Activated B cell treated with CpG ODN at 0.5 μM for 24 hours (primary cell): ENCODE data around the gene HEPACAM. TPM values are rescaled to one million over a fixed set of nuclear protein-coding genes. Genes with fewer than 3 reads are reported as not detected.
"Not testable (repeated sequence)": the region's sequence is repeated elsewhere in the genome, so short reads cannot be mapped to it uniquely, and the experiment has no call there.

Experiments
- ATAC-seq: fragments of 200-7000 bp; cut with Tn5 transposase; one replicate; pipeline ENCODE4 v1.10.0; 2021; ENCODE audit warnings: low read depth, mild to moderate bottlenecking, moderate library complexity
- CTCF ChIA-PET: fragments of 350-600 bp; sonication (Branson Sonifier 250); formaldehyde crosslinking; loops from one replicate; lab custom pipeline; 2021; ENCODE audit warnings: antibody characterized with exemption; lab: Charles Lee
- POLR2A ChIA-PET: fragments of 350-600 bp; sonication (Branson Sonifier 250); formaldehyde crosslinking; loops from one replicate; lab custom pipeline; 2021; ENCODE audit warnings: antibody characterized with exemption; lab: Charles Lee
- DNase-seq: peaks from one replicate; pipeline ENCODE4 v3.0.0; 2022
- H3K27ac Mint-ChIP-seq: one replicate; pipeline ENCODE4 v1.8.0; 2020; ENCODE audit warnings: mixed read lengths
- H3K27me3 Mint-ChIP-seq: one replicate; pipeline ENCODE4 v1.8.0; 2021; ENCODE audit warnings: mixed read lengths
- H3K36me3 Mint-ChIP-seq: one replicate; pipeline ENCODE4 v1.8.0; 2021; ENCODE audit warnings: low read depth, mixed read lengths
- H3K4me1 Mint-ChIP-seq: one replicate; pipeline ENCODE4 v1.8.0; 2021; ENCODE audit warnings: mixed read lengths
- H3K4me3 Mint-ChIP-seq: one replicate; pipeline ENCODE4 v1.8.0; 2020; ENCODE audit warnings: mild to moderate bottlenecking, mixed read lengths
- H3K9me3 Mint-ChIP-seq: one replicate; pipeline ENCODE4 v1.8.0; 2020; ENCODE audit warnings: mixed read lengths
- intact Hi-C: fragments of 100-400 bp; cut with micrococcal nuclease; formaldehyde crosslinking; loops from one replicate; pipeline ENCODE4 v1.15.1; 2024
- total RNA-seq: library from RNA; stranded (reverse); gene quantifications from 2 replicates; pipeline ENCODE4 v1.2.3, GENCODE V29; 2022
- TF ChIP-seq, protein P1 (sequence below): fragments of 200-600 bp; IDR thresholded peaks from one replicate; pipeline ENCODE4 v1.8.0; 2022; ENCODE audit warnings: antibody characterized with exemption, mild to moderate bottlenecking

Gene HEPACAM
- total RNA-seq, 1 donor from 2014 or later = not detected

DNA sequence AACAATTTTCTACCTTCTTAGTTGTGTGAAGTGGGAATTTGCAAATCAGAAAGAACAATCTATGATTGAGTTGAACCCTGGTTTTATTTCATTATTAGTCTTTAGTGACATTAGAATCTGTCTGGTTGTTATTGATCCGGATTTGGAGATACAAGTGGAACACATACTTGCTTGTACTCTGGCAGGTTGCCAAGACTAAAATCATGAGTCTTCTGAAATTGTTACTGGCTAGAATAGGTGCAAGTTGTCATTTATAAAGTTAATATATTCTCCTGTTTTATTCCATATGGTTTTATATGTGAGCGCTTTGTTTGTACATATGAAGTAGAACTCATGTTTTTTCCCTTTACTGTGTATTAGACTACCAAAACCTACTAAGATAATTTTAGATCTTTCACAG is 41.2 kb upstream of the HEPACAM start:
- Mint-ChIP-seq H3K4me1 (no peaks in the 10 kb centered on the region), H3K27ac (no peak overlapping the region), H3K27me3 (no peaks in the 10 kb centered on the region), H3K4me3 (no peak overlapping the region), H3K9me3 (peaks cover 30% of the 10 kb centered on the region), H3K36me3 (peaks cover 22% of the 10 kb centered on the region)
- ChIA-PET CTCF (no interaction called here), POLR2A (no interaction called here)
- DNase-seq = no peak
- intact Hi-C loops = no loop called here
- no peak for ATAC-seq
- TF ChIP-seq, protein P1, sequence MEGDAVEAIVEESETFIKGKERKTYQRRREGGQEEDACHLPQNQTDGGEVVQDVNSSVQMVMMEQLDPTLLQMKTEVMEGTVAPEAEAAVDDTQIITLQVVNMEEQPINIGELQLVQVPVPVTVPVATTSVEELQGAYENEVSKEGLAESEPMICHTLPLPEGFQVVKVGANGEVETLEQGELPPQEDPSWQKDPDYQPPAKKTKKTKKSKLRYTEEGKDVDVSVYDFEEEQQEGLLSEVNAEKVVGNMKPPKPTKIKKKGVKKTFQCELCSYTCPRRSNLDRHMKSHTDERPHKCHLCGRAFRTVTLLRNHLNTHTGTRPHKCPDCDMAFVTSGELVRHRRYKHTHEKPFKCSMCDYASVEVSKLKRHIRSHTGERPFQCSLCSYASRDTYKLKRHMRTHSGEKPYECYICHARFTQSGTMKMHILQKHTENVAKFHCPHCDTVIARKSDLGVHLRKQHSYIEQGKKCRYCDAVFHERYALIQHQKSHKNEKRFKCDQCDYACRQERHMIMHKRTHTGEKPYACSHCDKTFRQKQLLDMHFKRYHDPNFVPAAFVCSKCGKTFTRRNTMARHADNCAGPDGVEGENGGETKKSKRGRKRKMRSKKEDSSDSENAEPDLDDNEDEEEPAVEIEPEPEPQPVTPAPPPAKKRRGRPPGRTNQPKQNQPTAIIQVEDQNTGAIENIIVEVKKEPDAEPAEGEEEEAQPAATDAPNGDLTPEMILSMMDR = no peak

DNA sequence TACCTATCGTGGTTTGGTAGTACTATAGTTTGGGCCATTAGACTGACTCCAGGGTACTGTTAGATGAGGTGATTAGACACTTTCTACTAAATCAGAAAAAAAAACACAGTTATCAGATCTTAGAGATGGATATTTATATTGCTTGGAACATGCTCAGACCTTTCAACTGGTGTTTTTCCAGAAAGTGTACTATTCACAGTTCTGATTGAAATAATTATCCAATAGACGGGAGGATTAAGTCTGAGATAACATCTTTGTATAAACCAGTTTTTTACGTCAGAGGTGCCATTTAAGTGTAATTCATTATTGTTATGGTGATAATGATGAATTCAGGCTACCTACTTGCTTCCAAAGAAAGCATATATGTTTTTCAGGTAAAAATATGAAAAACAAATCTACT is 40.7 kb upstream of the HEPACAM start:
- DNase-seq (no peak), ATAC-seq (no peak)
- peaks cover 19% of the 10 kb centered on the region for H3K36me3 Mint-ChIP-seq
- ChIA-PET POLR2A (no interaction called here), CTCF (no interaction called here)
- peaks cover 27% of the 10 kb centered on the region for H3K9me3 Mint-ChIP-seq
- no peaks in the 10 kb centered on the region for H3K27me3 Mint-ChIP-seq
- intact Hi-C loops = no loop called here
- no peak overlapping the region for H3K27ac Mint-ChIP-seq
- no peaks in the 10 kb centered on the region for H3K4me1 Mint-ChIP-seq
- H3K4me3 Mint-ChIP-seq = no peak overlapping the region
- TF ChIP-seq, protein P1 = no peak

DNA sequence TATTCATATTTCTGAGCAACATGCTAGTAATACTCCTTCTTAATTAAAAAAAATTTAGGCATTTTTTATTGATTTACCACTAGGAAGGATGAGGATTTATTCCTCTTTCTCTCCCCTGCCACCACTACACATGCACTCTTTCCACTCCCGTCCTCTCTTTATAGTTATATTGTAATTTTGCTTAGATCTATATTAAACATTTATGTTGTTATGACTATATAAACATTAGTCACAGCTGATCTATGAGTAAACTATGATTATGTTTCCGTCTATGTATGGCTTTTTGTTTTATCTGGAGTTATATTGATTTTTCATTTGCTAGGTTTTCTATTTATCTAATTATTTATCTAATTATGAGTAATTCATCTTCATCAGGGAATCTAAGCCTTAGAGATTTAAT is 36.0 kb upstream of the HEPACAM start:
- no peak overlapping the region for H3K4me3 Mint-ChIP-seq
- CTCF ChIA-PET = interaction anchor here (1.0 to 4.2 kb wide), 2 partner anchors 106 to 170 kb away, joined by 3 to 27 read pairs; no protein-coding TSS in a partner anchor
- POLR2A ChIA-PET = no interaction called here
- TF ChIP-seq, protein P1 = no peak
- no peak overlapping the region for H3K27ac Mint-ChIP-seq
- no peaks in the 10 kb centered on the region for H3K36me3 Mint-ChIP-seq
- no peak for DNase-seq
- no peak for ATAC-seq
- no peaks in the 10 kb centered on the region for H3K9me3 Mint-ChIP-seq
- intact Hi-C loops = no loop called here
- H3K4me1 Mint-ChIP-seq = no peaks in the 10 kb centered on the region
- no peaks in the 10 kb centered on the region for H3K27me3 Mint-ChIP-seq

DNA sequence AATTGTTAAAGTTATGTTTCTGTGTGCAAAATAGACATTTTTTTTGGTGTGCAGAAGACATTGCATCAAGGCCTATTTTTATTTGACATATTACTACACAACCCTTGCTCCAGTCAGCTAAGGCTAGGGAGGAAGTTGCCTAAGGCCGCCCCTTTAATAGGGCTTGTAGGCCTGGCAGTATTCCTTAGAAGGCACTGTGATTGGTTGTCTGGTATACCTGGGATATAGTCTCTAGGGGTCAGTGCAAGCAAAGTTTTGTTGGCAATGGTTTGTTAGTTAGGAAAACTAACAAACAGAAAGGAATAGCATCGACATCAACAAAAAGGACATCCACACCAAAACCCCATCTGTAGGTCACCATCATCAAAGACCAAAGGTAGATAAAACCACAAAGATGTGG is 35.1 kb upstream of the HEPACAM start:
- TF ChIP-seq, protein P1 = no peak
- Mint-ChIP-seq H3K27ac (no peak overlapping the region), H3K4me1 (no peaks in the 10 kb centered on the region), H3K9me3 (no peaks in the 10 kb centered on the region), H3K27me3 (no peaks in the 10 kb centered on the region), H3K36me3 (no peaks in the 10 kb centered on the region), H3K4me3 (no peak overlapping the region)
- ATAC-seq = no peak
- ChIA-PET CTCF (interaction anchor here (0.6 to 4.2 kb wide), 3 partner anchors 107 to 171 kb away, joined by 3 to 27 read pairs (median 3); no protein-coding TSS in a partner anchor), POLR2A (no interaction called here)
- intact Hi-C loops = no loop called here
- no peak for DNase-seq

DNA sequence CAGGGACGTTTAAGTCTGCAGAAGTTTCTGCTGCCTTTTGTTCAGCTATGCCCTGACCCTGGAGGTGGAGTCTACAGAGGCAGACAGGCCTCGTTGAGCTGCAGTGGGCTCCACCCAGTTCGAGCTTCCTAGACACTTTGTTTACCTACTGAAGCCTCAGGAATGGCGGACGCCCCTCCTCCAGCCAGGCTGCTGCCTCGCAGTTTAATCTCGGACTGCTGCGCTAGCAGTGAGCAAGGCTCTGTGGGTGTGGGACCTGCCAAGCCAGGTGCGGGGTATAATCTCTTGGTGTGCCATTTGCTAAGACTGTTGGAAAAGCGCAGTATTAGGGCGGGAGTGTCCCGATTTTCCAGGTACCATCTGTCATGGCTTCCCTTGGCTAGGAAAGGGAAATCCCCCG is 32.4 kb upstream of the HEPACAM start:
- H3K27ac Mint-ChIP-seq, H3K4me3 Mint-ChIP-seq, intact Hi-C loops, H3K9me3 Mint-ChIP-seq, H3K4me1 Mint-ChIP-seq, H3K36me3 Mint-ChIP-seq, DNase-seq, POLR2A ChIA-PET, H3K27me3 Mint-ChIP-seq, ATAC-seq: not testable (repeated sequence)
- CTCF ChIA-PET = interaction anchor here (1.3 to 4.2 kb wide), 2 partner anchors 123 to 174 kb away, joined by 3 to 27 read pairs; no protein-coding TSS in a partner anchor
